GM19463 (cell line): ENCODE results near the gene TRAPPC12.
"Not testable (repeated sequence)": the region's sequence is repeated elsewhere in the genome, so short reads cannot be mapped to it uniquely, and the experiment has no call there.

Source experiments
- ATAC-seq: cut with Tn5 transposase; IDR thresholded peaks from one replicate; pipeline ENCODE4 v1.9.1; 2021; ENCODE audit warnings: mild to moderate bottlenecking, moderate library complexity; ENCODE audit not compliant: unreplicated experiment

The TRAPPC12 gene

DNA sequence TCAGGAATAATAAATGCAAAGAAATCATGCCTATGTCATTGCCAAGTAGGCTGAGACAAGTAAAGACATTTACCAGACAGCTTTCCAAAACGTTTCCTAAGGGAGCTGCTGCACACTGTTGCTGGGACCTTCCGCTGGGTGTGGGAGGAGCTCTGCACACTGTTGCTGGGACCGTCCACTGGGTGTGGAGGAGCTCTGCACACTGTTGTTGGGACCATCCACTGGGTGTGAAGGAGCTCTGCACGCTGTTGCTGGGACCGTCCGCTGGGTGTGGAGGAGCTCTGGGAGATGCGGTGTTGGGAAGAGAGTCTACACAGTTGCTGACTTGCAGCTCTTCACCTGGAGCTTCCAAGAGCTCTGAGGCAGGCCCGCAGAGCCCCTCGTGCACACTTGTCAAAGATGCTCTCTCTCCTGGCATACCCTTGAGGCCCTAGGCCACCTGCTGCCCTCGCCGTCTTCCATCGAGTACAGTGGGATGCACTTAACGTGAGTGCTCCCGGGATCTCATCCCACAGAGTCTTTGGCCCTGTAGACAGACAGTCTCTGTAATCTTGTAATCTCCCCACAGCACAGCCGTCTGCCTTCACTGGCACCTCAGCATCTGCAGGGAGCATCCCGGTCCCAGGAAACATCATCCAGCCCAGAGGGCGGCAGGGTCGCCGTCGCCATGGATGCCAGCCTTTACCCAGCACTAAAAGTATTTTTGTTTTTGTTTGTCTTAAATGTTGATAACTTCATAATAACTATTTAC, 51.4 kb downstream of the TRAPPC12 start:
- ATAC-seq: no peak

GRCh38 chr2:3432067-3432466, 52.6 kb downstream of the TRAPPC12 start:
- no peak for ATAC-seq

DNA sequence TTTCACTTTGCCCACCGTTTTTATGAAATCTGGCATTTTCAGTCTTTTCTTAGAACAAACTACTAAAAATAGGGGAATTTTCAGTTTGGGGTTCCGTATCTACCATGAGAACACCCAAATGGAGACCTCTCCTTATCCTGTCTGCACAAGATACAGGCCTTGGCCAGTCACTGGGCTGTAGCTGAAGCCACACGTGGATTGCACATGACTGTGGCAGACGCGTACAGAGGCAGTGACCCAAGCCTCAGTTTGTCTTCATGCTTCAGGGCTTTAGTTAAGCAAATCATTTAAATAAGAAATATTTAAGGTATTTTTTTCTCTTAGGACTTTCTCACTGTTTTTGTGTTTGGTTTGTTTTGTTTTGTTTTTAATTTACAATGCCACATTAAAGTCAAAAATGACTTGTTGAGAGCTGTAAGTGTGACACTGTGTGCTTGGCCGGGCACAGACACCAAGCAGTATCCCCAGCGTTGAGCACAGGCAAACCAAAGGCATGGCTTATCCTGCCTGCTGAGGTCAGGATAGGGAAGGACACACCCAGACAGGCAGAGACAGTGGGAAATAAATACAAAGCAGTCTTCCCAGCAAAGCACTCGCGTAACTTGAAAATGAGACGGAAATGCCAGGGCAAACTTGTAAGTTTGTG, 53.3 kb downstream of the TRAPPC12 start:
- ATAC-seq: no peak

DNA sequence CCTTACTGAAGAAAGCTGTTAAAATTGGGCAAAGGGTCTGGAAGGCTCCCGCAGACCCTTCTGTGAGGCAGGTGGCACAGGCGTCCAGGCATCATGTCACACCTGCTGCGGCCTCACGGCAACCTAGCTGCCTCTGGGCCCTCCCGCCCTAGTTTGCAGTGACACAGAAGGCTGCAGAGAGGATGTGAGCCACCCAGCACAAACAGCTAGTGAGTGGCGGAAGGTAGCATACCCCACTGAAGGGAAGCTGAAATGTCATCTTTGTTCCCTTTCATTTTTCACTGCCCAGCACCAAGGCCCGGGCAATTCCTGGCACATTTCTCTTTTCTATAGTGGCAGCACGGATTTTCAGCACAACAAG, 53.8 kb downstream of the TRAPPC12 start:
- ATAC-seq: no peak

DNA sequence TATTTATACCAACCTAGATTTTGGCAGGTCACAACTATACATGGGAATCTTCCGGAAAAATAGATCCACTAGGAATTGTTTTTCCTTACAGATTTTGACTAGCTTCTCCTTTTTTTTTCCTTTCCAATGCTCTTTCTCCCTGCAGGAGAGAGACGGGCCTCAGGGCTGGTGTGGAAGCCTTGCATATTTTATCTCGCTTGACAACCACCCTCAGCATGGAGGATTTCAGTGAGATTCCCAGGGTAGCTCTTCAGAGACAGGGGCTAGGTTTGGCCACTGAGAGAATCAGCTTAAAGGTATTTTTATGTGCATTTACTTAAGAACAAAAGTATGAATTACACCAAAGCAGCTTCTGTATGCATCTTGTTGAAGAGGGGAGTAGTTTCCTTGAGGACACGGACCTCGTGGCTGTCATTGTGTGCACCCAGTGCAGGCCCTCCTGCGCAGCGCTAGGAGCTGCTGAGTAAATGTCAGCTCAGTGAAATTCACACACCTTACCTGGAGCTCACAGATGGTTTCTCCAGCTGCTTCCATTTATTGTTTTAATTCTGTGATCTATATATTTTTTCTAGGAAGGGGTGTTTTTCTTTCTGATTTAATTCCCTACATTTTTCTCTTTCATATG, 54.4 kb downstream of the TRAPPC12 start:
- ATAC-seq: no peak

DNA sequence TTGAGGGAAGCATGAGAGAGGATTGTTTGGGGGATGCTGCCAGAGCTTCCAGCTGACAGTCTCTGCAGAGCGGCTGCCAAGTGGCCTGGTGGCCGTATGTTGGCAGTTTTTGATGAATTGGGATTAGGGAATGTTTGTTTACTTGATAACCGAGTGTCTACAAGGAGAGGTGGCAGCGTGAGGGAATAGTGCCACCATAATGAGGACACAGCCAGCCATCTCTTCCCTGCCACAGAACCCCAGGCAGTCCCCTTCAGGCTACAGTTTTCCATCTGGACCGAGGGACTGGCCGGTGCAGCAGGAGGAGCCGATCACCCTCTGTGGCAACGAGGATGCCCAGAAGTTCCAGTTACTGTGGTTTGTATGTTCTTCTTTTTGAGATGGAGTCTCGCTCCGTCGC, 55.2 kb downstream of the TRAPPC12 start:
- ATAC-seq: no peak

DNA sequence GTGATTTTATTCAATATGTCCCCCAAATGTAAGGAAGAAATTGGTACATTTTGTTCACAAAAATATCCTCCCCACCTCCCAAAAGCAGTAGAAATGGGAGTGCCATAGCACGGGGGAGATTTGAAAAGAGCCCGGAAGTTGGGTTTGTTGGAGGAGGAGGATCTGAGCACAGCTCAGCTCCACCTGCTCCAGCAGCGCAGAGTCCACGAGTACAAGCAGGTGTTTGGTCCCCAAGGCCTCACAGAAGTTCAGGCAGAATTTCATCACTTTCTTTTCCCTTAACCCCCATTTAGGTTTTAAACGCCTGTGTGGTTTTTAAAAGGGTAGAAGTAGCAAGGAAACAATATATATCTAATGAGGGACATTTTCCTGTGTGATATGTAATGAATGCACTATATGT, 56.0 kb downstream of the TRAPPC12 start:
- ATAC-seq: no peak

GRCh38 chr2:3440477-3440876, 61.0 kb downstream of the TRAPPC12 start:
- ATAC-seq: no peak

GRCh38 chr2:3441465-3441864, 62.0 kb downstream of the TRAPPC12 start:
- ATAC-seq: no peak

GRCh38 chr2:3442185-3442584, 62.7 kb downstream of the TRAPPC12 start:
- ATAC-seq: no peak

DNA sequence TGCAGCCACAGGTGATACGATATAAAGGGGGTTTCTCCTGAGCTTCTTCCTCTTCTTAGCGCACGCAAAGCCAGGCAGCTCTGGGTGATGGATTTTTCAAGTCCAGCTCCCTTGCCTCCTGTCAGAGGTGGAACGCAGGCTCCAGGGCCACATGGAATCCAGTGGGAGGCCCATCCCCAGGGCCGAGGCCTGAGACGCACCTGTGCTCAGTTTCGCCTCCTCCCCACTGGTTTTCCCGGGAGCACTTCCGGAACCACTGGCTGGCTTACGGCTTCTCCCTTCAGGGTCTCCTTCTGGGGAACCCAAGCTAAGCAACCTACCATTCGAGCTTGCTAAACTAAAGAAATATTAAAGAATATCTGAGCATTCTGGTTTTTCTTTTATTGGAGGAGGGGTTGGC, 63.6 kb downstream of the TRAPPC12 start:
- ATAC-seq: no peak

DNA sequence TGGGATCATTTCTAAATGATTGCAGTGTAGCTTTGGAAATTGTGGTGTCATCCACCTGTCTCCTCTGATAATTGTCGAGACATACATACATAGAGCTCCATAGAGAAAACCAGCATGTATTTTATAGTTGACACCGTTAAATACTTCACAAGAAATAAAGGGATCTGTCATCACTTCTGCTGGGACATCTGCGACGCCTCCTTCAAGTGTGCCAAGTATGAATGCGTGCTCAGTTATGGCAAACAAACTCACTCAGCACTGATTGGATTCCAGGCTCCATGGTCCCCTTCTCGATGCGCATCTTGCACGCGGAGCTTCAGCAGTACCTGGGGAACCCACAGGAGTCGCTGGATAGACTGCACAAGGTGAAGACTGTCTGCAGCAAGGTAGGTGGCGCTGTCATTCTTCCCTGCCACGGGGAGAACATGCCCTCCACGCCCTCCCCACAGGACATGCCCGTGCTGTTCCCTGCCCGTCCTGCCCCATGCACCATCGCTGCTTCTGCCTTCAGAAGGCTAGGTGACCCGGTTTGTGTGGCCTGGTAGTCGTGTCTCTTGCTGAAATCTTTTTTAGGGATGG, 64.1 kb downstream of the TRAPPC12 start:
- ATAC-seq: no peak

DNA sequence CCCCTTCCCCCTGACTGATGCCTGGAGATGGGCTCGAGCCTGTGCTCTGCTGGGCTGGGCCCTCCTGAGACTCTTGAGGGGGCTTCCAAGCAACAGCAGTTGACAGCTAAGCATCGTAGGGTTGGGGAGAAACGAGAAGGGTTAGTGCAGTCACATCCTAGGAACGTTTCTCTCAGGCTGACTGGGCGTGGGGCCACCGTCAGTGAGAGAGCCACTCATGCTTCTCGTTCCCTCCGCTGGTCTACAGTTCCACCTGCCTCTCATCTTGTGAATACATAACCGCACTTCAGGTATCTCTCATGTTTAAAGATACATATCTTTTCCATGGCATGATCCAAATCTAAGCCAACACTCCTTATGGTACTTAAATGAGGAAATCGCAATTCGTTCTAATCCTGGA, 66.4 kb downstream of the TRAPPC12 start:
- ATAC-seq: no peak

DNA sequence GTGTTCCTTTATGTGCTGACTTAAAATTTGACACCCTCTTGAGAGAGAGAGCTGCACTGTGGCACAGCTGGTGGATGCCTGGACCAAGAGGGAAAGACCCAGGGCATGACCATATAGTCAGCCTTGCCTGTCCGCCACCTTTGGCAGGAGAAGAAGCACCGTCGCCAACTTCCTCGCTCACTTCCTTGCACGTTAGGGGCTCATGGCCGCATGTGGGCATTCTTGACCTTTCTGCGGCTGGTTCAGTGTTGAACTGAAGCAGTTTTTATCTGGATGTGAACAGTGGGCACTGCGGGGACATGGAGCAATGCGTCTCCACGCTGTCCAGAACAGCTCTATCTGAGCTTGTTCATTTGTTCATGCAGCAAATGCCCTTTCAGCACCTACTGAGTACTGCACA, 66.9 kb downstream of the TRAPPC12 start:
- ATAC-seq: no peak

DNA sequence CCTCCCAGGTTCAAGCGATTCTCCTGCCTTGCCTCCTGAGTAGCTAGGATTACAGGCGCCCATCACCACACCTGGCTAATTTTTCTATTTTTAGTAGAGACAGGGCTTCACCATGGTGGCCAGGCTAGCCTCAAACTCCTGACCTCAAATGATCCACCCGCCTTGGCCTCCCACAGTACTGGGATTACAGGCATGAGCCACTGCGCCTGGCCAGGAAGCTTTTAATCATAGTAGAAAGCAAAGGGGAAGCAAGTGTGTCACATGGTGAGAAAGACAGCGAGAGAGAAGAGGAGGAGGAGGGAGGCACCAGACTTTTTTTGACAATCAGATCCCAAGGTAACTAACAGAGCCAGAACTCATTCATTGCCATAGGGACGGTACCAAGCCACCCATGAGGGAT, 67.7 kb downstream of the TRAPPC12 start:
- not testable (repeated sequence) for ATAC-seq

GRCh38 chr2:3447789-3448317, 68.4 kb downstream of the TRAPPC12 start:
- no peak for ATAC-seq

DNA sequence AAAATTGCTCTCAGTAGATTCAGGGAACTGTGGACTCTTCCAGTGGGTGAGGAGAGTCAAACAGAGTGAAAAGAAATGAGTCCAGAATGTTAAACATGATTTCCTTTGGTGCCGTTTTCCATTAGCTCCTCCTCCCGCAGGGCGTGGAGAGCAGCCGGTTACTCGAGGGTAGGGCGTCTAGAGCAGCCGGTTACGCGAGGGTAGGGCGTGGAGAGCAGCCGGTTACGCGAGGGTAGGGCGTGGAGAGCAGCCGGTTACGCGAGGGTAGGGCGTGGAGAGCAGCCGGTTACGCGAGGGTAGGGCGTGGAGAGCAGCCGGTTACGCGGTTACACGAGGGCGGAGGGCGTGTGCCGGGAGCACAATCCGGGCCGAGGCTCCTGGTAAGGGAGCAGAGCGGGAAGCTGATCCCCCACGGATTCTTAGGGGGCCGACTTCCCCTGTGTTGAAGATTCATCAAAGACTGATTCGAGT, 69.0 kb downstream of the TRAPPC12 start:
- not testable (repeated sequence) for ATAC-seq

GRCh38 chr2:3449086-3449485, 69.6 kb downstream of the TRAPPC12 start:
- no peak for ATAC-seq

DNA sequence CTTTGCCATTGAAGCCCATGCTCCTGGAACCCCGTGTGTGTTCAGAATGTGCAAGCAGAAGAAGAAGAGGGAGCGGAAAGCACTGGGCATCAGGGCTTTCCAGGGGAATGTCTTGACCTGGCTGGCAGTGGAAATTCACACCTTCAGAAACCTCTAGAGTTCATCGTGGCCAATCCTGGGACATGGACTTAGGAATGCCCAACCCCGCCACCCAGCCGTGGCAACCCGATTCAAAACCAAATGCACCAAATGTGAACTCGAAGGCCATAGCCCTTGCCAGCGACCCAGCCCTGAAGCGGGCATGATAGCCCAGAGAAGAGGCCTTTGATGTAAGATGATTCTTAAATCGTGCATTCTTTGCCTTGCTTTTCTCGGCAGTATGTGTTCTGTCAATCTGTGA, 70.4 kb downstream of the TRAPPC12 start:
- no peak for ATAC-seq

GRCh38 chr2:3450385-3451010, 71.0 kb downstream of the TRAPPC12 start:
- no peak for ATAC-seq

DNA sequence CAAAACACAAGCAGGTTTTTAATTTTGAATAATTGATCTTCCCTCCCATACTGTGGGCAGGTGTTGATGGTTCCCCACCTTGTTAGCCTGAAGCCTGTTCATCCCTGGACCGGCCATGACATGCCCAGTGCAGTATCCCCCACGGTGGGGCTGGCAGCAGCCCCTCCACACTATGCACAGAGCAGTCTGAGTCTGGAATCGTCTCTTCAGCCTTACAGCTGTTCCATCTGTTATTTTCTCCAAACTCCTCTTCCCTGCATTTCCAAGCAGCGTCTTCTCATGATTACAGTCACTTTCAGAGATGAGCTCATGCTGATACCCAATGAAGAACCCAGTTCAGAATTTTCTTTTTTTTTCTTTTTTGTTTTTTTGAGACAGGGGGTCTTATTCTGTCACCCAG, 71.7 kb downstream of the TRAPPC12 start:
- no peak for ATAC-seq
